Duodenal mucosa (tissue), 2 donors: ENCODE results near the gene CES5A.
"Not testable (repeated sequence)": the region's sequence is repeated elsewhere in the genome, so short reads cannot be mapped to it uniquely, and the experiment has no call there.

ENCODE experiments used
- H3K27ac ChIP-seq: one replicate; pipeline ENCODE4 v1.7.0; 2013; ENCODE audit warnings: low read depth, low read length
- H3K27me3 ChIP-seq, 2 donors: one replicate each; pipeline ENCODE4 v1.7.0; 2013; ENCODE audit warnings: low read length in 2 of 2, control low read depth in 1 of 2; ENCODE audit not compliant: insufficient read depth in 2 of 2, control insufficient read depth in 1 of 2
- H3K36me3 ChIP-seq, 2 donors: one replicate each; pipeline ENCODE4 v1.7.0; 2013; ENCODE audit warnings: low read length in 2 of 2, control low read depth in 1 of 2; ENCODE audit not compliant: insufficient read depth in 2 of 2, control insufficient read depth in 1 of 2
- H3K4me1 ChIP-seq, 2 donors: one replicate each; pipeline ENCODE4 v1.7.0; 2013; ENCODE audit warnings: low read length in 2 of 2, control low read depth in 1 of 2; ENCODE audit not compliant: insufficient read depth in 2 of 2, control insufficient read depth in 1 of 2
- H3K4me3 ChIP-seq, 2 donors: one replicate each; pipeline ENCODE4 v1.7.0; 2013; ENCODE audit warnings: low read length in 2 of 2, low read depth in 1 of 2
- H3K9ac ChIP-seq, 2 donors: one replicate each; pipeline ENCODE4 v1.7.0; 2013; ENCODE audit warnings: low read length in 2 of 2, low read depth in 1 of 2
- H3K9me3 ChIP-seq, 2 donors: one replicate each; pipeline ENCODE4 v1.7.0; 2013; ENCODE audit warnings: low read length in 2 of 2, control low read depth in 1 of 2; ENCODE audit not compliant: control insufficient read depth in 1 of 2

The CES5A gene

DNA sequence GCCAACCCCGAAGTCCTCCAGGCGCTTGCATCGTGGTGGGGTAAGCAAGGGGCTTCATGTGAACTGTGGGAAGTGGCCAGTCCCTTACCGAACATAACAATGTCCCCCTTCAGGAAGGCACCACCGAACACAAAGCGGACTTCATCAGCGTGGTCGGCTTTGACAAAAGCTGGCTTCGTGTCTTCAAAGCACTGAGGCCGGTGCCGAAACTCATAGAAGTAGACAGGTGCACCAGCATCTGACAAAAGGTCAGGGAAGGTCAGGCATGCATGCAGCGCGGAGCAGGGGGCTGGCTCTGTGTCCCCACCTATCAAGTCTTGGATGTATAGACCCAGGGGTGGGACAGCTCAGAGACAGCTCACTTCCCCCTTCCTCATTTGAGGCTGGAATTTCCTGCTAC lies 25.6 kb downstream of the CES5A start:
- H3K9me3 ChIP-seq: no peaks in the 10 kb centered on the region
- peaks cover 0 to 8% of the 10 kb centered on the region in 2 donors for H3K27me3 ChIP-seq
- no peak overlapping the region for H3K4me3 ChIP-seq
- H3K9ac ChIP-seq: no peak overlapping the region
- H3K27ac ChIP-seq: no peak overlapping the region
- no peaks in the 10 kb centered on the region for H3K4me1 ChIP-seq
- no peaks in the 10 kb centered on the region for H3K36me3 ChIP-seq

DNA sequence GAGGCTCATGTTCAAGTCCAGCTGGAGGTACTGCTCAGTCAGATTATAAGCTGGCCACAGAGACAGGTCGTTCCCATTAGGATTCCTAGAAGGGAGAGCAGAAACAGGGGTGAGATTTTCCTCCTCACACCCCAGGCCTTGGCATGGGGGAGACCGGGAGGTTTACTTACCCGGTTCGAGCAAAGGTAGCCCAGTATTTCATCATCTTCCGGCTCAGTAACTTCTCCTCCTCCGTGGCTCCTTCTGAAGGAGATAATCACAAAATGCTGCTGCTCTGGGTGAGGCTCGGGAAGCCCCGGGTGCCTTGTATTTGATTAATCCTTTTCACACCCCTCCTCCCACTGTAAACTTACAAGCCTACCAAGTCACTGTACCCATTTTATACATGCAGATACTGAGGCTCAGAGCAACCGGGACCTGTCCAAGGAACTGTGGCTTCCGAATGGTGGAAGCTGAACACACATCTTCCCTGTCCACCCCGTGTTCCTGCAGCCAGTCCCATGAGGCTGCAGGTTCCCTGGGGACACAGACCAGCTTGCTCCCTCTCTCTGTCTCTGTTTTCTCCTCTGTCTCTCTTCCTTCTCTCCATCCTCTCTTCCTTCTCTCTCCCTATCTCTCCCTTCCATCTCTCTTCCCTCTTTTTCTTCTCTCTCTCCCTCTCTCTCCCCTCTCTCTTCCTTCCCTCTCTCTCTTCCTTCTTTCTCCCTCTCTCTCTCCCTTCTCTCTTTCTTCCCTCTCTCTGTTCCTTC lies 28.4 kb downstream of the CES5A start:
- no peak overlapping the region for H3K9ac ChIP-seq
- H3K27me3 ChIP-seq: peaks cover 0 to 8% of the 10 kb centered on the region in 2 donors
- no peaks in the 10 kb centered on the region for H3K9me3 ChIP-seq
- no peak overlapping the region for H3K4me3 ChIP-seq
- H3K27ac ChIP-seq: no peak overlapping the region
- H3K4me1 ChIP-seq: no peaks in the 10 kb centered on the region
- no peaks in the 10 kb centered on the region for H3K36me3 ChIP-seq

DNA sequence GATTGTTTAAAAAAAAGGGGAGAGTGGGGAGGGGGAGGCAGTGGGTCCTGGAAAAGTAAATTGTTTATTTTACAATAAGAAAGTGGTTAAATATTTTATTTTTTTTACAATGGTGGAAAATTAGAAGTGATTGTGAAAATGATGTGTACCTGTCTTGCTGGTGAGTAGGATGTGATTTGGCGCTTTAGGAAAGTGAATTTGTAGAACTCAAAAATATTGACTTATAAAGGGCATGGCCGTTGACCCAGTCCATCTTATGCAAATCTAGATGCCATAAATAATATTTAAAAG lies 32.1 kb downstream of the CES5A start:
- Histone ChIP-seq H3K4me1 (no peaks in the 10 kb centered on the region), H3K27ac (no peak overlapping the region), H3K9ac (no peak overlapping the region), H3K27me3 (peaks cover 0 to 5% of the 10 kb centered on the region in 2 donors), H3K36me3 (no peaks in the 10 kb centered on the region), H3K4me3 (no peak overlapping the region), H3K9me3 (no peaks in the 10 kb centered on the region)

DNA sequence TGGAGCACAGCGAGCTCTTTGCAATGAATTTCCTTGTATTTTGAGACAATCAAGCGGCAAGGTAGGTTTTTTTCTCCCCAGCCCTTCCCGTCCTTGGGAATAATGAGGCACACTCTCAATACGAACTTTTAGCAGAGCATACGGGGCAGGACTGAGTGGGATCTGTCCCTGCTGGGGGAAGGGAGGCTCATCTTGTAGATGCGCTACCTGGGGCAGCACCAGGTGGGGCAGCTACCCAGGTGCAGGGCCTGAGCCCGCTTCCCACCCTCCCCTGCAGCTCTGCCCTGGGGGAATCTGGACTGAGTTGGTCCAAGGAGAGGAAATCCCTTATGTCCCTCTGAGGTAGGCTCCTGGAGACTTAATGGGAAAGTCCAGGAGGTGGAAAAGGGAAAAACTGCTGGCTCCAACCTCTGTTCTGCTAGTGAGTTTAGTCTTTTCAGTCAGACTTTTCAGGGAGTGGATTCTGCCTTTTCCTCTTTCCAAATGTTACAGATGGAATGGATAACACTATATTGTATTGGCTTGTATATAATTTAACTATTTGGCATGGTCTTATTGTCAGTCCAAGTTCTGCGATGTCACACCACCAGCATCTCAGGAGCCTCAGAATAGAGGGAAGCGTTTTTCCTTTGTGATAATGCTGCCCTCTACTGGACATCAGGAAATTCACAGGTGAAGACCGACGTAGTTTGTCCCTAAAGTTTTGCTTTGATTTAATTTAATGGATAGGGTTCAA lies 32.6 kb downstream of the CES5A start:
- Histone ChIP-seq H3K9me3 (no peaks in the 10 kb centered on the region), H3K9ac (no peak overlapping the region), H3K27ac (no peak overlapping the region), H3K4me3 (no peak overlapping the region), H3K27me3 (peaks cover 0 to 5% of the 10 kb centered on the region in 2 donors), H3K36me3 (no peaks in the 10 kb centered on the region), H3K4me1 (no peaks in the 10 kb centered on the region)

DNA sequence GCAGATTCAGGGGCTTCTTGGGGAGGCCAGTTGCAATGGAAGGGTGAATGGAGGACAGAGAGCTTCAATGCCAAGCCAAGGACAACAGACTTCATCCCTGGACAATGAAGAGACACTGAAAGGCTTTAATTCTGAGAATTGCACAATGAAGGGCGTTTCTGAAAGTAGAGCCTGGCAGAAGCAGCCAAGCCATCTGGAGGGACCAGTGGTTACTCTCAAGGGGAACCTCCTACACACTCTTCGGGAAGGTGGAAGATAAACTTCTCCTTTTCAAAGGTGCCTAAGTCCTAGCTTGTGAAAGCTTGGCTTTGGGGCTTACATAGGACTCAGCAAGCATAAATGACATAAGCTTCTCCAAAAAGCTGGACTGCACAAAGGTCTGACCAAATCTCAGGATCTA lies 36.1 kb downstream of the CES5A start:
- no peaks in the 10 kb centered on the region for H3K36me3 ChIP-seq
- no peaks in the 10 kb centered on the region for H3K4me1 ChIP-seq
- H3K9me3 ChIP-seq: no peaks in the 10 kb centered on the region
- H3K27ac ChIP-seq: no peak overlapping the region
- no peak overlapping the region for H3K9ac ChIP-seq
- H3K4me3 ChIP-seq: no peak overlapping the region
- no peaks in the 10 kb centered on the region for H3K27me3 ChIP-seq

DNA sequence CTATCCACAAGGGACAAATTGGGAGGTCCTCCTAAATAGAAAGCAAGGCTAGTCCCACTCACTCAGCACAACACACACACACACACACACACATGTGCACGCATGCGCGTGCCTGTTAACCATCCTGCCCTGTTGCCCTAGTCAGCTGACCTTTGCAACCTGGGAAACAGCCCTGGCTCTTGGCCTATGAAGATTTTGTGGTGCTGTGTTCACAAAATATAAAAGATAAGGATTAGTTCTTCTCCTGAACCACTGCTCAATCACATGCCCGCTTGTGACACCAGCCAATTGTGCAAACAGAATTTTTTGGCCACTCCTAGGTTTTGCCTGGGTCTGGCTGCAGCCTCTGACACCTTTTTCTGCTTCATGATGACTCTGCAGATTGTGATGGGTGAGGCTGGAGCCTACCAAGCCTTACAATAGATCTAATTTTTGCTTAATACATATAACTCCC lies 39.0 kb downstream of the CES5A start:
- no peaks in the 10 kb centered on the region for H3K36me3 ChIP-seq
- no peaks in the 10 kb centered on the region for H3K4me1 ChIP-seq
- H3K27me3 ChIP-seq: no peaks in the 10 kb centered on the region
- H3K4me3 ChIP-seq: no peak overlapping the region
- no peaks in the 10 kb centered on the region for H3K9me3 ChIP-seq
- H3K9ac ChIP-seq: no peak overlapping the region
- H3K27ac ChIP-seq: no peak overlapping the region

DNA sequence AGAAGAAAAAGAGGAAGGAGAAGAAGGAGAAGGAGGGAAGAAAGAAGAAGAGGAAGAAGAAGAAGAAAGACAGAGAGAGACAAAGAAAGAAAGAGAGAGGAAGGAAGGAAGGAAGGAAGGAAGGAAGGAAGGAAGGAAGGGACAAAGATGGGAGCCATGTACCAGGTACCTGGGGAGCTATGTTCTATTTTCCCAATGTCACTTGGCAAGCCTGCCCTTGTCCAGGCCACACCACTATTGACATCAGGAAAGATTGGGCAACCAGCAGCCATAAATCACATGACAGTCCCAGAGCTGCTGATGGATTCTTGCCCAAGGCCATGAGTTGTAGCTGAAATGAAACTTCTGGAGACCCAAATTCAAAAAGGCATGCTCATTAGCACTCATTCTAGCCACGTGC lies 39.6 kb downstream of the CES5A start:
- Histone ChIP-seq H3K36me3 (no peaks in the 10 kb centered on the region), H3K4me3 (no peak overlapping the region), H3K27me3 (no peaks in the 10 kb centered on the region), H3K4me1 (no peaks in the 10 kb centered on the region), H3K9me3 (no peaks in the 10 kb centered on the region), H3K27ac (no peak overlapping the region), H3K9ac (no peak overlapping the region)

DNA sequence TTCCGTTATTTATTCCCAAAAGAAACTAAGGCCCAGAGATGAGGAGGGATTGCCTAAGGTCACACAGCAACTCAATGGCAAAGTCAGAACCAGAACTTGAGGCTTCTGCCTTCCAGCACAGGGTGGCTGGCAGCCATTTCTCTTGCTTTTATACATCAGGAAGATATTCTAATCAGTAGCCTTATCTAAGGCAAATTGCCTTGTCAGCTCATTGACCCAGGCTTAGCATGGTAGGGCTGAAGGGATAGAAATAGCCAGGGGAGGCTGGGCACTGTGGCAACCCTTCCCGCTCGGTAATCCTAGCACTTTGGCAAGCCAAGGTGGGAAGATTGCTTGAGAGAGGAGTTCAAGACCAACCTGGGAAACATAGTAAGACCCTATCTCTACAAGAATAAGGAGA lies 40.0 kb downstream of the CES5A start:
- H3K4me3 ChIP-seq, H3K36me3 ChIP-seq, H3K27me3 ChIP-seq, H3K27ac ChIP-seq, H3K4me1 ChIP-seq, H3K9ac ChIP-seq, H3K9me3 ChIP-seq: not testable (repeated sequence)

DNA sequence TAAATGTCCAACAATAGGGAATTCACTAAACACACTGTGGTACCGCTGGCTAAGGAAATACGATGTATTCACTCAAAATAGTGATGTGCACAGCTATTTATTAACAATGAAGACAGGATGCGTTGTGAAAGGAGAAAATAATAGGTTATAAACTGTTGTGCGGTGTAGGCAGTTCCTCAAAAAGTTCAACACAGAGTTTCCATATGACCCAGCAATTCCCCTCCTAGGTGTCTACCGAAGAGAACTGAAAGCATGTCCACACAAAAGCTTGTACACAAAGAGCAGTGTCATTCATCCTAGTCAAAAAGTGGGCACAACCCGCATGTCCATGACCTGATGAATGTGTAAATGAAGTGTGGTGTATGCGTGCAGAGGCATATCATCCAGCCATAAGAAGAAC lies 41.1 kb downstream of the CES5A start:
- Histone ChIP-seq H3K27me3 (no peaks in the 10 kb centered on the region), H3K9me3 (no peaks in the 10 kb centered on the region), H3K9ac (no peak overlapping the region), H3K4me3 (no peak overlapping the region), H3K36me3 (no peaks in the 10 kb centered on the region), H3K4me1 (no peaks in the 10 kb centered on the region), H3K27ac (no peak overlapping the region)

DNA sequence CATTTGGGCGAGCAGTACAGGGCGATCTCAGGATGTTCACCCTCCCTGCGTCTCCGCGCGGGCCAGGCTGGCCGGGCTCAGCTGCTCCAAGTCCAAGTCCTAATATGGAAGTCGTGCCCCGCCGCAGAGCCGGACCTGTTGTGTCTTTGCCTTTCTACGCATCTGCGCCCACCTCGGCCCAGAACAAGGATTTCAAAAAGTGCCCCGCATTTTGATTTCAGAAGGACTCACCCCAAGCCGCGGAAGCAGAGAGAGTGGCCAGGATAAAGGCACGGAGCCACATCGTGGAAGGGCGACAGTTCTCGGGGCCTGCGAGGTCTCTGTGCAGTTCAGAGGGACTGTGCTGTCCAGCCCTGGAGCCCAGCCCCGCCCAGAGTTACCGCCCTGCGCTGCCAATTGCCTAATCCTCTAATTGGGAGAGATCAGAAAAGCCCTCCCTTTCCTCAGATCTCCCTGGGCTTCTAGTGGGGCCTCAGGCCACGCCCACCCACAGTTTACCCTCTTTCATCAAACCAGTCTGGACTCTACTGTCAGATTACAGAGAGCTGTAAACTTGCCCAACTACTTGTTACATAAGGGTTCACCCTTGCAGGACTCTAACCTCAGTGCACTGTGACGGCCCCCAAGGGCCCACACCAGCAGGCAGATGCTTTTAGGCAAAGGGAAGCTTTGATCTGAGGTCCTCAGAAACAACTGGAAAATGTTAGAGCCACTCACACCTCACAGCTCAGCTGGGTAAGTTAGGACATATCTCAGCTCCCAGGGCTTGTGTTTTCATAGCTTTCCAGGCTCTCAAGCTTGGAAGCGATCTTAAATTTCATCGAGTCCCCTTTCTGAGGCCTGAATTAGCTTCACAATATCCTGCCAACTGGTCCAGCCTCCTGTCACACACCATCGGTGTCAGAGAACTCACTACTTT lies 42.1 kb downstream of the CES5A start, which contains the start of gene CES1:
Gene CES1 (minus strand): TSS at position 324 of the 919 bp plus-strand sequence. CDS start 41 bp downstream, at position 283.
- H3K27ac ChIP-seq: no peak within 1 kb of the TSS
- H3K36me3 ChIP-seq: no peaks in the 10 kb centered on the region
- H3K4me1 ChIP-seq: no peaks in the 10 kb centered on the region
- no peaks in the 10 kb centered on the region for H3K9me3 ChIP-seq
- H3K4me3 ChIP-seq: peak within 1 kb of the TSS; percentile 36 to 52
- no peak within 1 kb of the TSS for H3K9ac ChIP-seq
- peaks cover 0 to 4% of the 10 kb centered on the region in 2 donors for H3K27me3 ChIP-seq
